HG02870 (cell line): Measurements from ENCODE around the gene ZNF277.
"Not testable (repeated sequence)": the region's sequence is repeated elsewhere in the genome, so short reads cannot be mapped to it uniquely, and the experiment has no call there.

Source experiments
- ATAC-seq: cut with Tn5 transposase; IDR thresholded peaks from one replicate; pipeline ENCODE4 v1.9.1; 2021; ENCODE audit warnings: mild to moderate bottlenecking, moderate library complexity; ENCODE audit not compliant: unreplicated experiment

The ZNF277 gene

GRCh38 chr7:112207765-112208164 lies 1.3 kb downstream of the ZNF277 start:
- no peak for ATAC-seq

DNA sequence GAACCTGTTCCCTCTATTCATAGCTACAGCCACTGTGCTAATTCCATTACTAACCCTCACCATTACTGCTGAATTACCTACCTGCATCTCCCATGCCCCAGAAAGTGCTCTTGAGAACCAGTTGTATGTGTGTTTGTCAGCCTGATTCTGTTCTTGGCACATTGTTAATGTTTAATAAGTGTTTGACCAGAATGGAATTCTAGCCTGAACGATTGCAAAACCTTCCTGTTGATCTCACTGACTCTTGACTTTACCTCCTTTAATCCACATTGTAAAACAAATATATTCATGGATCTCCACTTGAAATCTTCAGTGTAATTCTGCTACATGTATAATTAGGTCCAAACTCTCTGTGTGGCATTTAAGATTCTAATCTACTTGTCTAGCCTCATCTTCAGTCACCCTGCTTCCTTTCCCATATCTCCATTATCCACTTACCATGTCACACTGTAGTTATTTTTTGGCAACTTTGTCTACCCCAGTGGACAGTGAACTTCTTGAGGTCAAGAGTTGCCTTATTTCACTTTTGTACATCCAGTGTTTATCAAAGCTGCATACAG lies 4.9 kb downstream of the ZNF277 start:
- ATAC-seq, result no peak

- ATAC-seq, result no peak
These were observed 6.1 kb downstream of the ZNF277 start for GRCh38 chr7:112212571-112212970.

GRCh38 chr7:112213735-112214134 lies 7.2 kb downstream of the ZNF277 start:
- ATAC-seq, result no peak

DNA sequence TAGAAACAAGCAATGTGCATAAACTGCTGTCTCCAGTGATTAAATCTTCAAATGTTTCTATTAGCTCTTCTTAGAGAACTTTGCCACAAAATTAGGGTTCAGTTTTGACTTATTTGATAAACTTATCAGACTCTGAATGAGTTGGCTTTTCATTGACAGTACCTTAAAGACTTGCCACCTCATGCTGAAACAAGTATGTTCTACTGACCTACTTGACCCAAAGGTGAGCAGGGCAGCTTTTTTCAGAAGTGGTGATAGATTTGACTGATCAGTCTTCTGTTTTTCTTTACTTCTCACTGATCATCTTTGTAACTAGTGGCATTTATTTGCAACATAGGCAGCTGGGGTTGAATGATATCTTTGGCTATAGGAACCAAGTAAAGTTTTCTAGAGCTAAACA lies 7.8 kb downstream of the ZNF277 start:
- ATAC-seq, result no peak

DNA sequence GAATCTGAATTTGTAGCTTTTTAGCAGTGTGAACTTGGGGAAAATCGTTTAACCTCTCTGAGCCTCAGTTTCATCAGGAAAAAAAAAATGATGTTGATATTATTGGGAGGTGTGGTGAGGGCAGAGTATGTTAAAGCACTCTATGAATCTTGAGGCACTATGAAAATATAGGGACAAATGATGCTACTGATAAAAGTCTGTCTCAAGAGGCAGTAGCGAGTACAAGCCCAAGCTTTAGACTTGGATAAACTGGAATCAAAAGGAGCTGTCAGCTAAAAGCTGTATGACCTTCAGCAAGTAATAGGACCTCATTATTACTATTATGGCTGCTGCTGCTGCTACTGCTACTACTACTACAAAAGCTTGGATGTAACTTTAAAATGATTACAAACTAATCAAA lies 8.4 kb downstream of the ZNF277 start:
- no peak for ATAC-seq

GRCh38 chr7:112215787-112216186 lies 9.3 kb downstream of the ZNF277 start:
- ATAC-seq, result no peak

DNA sequence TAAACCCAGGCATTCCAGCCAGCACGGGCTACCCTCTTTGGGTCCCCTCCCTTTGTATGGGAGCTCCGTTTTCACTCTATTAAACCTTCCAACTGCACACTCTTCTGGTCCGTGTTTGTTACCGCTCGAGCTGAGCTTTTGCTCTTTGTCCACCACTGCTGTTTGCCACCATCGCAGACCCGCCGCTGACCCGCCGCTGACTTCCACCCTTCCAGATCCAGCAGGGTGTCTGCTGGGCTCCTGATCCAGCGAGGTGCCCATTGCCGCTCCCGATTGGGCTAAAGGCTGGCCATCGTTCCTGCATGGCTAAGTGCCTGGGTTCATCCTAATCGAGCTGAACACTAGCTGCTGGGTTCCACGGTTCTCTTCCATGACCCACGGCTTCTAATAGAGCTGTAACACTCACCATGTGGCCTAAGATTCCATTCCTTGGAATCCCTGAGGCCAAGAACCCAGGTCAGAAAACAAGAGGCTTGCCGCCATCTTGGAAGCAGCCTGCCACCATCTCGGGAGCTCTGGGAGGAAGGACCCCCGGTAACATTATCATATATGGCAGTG lies 14.5 kb downstream of the ZNF277 start:
- no peak for ATAC-seq

DNA sequence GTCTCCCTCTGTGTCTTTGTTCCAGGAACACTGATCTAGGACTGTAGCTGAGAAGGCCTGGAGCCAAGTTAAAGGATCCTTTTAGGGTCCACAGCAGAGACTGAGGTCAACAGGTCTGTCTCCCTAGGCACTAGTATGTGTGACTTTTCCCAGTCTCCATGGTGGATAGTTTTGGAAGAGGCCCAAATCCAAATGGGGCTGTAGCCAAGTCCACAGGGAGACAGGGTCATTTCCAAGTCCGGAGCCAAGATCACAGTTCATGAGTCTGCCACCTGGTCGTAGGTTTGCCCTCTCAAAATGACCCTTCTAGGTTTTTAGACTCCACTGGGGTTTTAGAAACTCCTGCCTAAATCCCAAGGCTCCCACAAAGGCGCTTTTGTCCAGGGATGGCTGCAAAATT lies 16.8 kb downstream of the ZNF277 start:
- ATAC-seq, result no peak

GRCh38 chr7:112224186-112224585 lies 17.7 kb downstream of the ZNF277 start:
- ATAC-seq, result no peak

- no peak for ATAC-seq
These were observed 18.5 kb downstream of the ZNF277 start for GRCh38 chr7:112225006-112225405.

DNA sequence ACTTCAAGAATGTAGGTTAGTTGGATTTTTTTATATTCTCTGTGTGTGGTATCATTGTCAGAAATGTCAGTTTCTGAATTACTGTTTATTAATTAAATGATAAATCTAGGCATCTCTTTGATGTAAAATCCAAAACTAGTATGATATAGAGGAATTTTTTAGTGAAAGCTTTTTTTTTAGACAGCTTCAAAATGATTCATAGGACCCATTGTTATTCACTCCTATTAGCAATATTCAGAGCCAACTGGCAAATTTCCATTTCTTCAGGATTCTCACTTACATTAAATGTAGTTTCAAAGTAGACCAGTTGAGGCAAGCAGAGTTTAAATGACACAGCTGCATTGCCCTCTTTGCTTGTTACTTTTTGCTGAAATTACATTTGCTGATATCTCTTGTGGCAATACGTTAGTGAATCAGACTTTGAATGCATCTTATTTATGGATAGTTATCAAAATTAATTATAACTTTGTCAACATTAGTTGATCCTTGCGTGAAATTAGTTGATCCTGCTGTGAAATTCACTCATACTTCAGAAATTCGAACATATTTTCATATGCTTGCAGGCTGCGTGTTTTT lies 20.3 kb downstream of the ZNF277 start:
- no peak for ATAC-seq

- ATAC-seq, result no peak
These were observed 22.1 kb downstream of the ZNF277 start for GRCh38 chr7:112228632-112229031.

GRCh38 chr7:112232212-112232978 lies 25.9 kb downstream of the ZNF277 start:
- ATAC-seq, result no peak

DNA sequence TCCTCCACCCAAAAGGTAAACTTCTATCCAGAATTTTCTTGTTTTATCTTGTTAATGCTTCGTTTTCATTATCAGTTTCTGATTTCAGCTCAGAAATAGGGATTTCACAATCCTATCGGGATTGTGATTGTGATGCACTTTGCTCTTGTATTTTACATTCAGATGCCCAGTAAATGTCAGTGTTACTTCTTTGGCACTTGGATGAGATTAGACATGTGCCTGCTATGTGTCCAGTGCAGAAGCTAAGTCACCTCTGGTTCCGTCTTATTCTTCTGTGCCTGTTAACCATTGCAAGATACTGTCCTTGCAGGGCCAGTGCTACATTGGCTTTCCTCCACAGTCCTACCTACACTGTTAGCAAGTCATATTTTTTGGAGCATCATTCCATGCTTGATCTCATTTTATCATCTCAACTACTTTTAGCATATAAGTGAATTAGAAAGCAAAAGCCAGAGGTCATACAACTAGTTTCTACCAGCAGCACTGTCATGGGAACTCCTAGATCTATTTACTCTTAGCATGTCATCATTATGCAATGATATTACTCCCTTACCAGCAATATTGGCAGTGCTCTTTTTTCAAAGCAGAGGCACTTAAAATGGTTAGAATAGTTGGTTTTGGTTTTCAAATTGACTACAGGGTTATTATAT lies 26.7 kb downstream of the ZNF277 start:
- no peak for ATAC-seq

DNA sequence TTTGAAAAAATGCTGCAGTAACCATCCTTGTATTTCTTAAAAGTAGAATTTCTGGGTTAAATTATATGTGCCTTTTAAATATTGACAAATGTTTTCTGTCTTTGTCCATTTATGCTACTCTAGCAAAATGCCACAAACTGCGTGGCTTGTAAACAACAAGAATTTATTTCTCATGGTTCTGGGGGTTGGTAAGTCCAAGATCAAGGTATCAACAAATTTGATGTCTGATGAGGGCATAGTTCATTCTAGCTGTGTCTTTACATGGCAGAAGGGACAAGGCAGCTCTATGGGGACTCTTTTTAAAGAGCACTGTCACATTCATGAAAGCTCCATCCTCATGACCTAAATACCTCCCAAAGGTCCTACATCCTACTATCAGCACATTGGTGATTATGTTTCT lies 27.7 kb downstream of the ZNF277 start:
- no peak for ATAC-seq

DNA sequence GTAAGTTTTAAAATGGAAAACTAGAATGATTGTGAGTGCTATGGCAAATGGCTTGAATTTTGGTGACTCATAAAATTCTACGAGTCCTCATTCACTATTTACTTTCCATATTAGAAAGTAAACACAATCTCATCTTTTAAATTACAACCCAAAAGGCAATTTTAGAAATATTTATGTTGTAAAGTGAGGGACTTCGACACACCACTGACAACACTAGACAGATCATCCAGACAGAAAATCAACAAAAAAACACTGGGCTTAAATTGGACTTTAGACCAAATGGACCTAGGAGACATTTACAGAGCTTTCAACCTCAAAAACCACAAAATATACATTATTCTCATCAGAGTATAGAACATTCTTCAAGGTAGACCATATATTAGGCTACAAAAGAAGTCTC lies 30.1 kb downstream of the ZNF277 start:
- ATAC-seq, result no peak

- no peak for ATAC-seq
These were observed 31.8 kb downstream of the ZNF277 start for GRCh38 chr7:112238330-112238729.

GRCh38 chr7:112238852-112239610 lies 32.5 kb downstream of the ZNF277 start:
- ATAC-seq, result no peak

- ATAC-seq, result no peak
These were observed 42.1 kb downstream of the ZNF277 start for GRCh38 chr7:112248598-112248997.

DNA sequence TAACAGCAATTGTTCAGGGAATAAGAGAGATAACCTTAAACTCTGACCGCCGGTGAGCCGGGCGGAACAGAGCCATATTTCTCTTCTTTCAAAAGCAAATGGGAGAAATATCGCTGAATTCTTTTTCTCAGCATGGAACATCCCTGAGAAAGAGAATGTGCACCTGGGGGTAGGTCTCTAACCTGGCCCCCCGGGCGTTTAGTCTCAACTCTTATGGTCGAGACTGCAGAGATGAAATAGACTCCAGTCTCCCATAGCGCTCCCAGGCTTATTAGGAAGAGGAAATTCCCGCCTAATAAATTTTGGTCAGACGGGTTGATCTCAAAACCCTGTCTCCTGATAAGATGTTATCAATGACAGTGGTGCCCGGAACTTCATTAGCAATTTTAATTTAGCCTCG lies 43.5 kb downstream of the ZNF277 start:
- ATAC-seq, result not testable (repeated sequence)
